ENCODE results near the gene FIG4. TPM values are rescaled to one million over a fixed set of nuclear protein-coding genes. Genes with fewer than 3 reads are reported as not detected.
"Not testable (repeated sequence)": the region's sequence is repeated elsewhere in the genome, so short reads cannot be mapped to it uniquely, and the experiment has no call there.

Gene FIG4
- total RNA-seq, 2 donors from 2014 or later = 12.2 to 17.2 TPM

DNA sequence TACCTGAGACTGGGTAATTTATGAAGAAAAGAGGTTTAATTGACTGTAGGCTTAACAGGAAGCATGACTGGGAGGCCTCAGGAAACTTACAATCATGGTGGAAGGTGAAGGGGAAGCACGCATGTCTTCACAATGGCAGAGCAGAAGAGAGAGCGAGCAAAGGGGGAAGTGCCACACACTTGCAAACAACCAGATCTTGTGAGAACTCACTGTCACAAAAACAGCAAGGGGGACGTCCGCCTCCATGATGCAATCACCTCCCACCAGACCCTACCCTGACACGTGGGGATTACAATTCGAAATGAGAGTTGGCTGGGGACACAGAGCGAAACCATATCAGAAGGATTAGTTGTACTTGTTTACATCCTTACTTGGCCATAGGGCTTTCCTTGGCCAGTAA is 49.7 kb downstream of the FIG4 start:
- no peaks in the 10 kb centered on the region for H3K36me3 ChIP-seq
- intact Hi-C loops (cut with DNase I) = loop anchor here (5.0 kb wide), 1 partner anchor 458 kb away; no protein-coding TSS in a partner anchor
- TF ChIP-seq, protein P1, sequence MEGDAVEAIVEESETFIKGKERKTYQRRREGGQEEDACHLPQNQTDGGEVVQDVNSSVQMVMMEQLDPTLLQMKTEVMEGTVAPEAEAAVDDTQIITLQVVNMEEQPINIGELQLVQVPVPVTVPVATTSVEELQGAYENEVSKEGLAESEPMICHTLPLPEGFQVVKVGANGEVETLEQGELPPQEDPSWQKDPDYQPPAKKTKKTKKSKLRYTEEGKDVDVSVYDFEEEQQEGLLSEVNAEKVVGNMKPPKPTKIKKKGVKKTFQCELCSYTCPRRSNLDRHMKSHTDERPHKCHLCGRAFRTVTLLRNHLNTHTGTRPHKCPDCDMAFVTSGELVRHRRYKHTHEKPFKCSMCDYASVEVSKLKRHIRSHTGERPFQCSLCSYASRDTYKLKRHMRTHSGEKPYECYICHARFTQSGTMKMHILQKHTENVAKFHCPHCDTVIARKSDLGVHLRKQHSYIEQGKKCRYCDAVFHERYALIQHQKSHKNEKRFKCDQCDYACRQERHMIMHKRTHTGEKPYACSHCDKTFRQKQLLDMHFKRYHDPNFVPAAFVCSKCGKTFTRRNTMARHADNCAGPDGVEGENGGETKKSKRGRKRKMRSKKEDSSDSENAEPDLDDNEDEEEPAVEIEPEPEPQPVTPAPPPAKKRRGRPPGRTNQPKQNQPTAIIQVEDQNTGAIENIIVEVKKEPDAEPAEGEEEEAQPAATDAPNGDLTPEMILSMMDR (IDR thresholded peaks at IDR 0.05) = no peak
- H3K4me1 ChIP-seq = no peaks in the 10 kb centered on the region
- no peak for DNase-seq
- H3K27ac ChIP-seq = no peak overlapping the region
- H3K27me3 ChIP-seq = no peaks in the 10 kb centered on the region
- no peaks in the 10 kb centered on the region for H3K9me3 ChIP-seq
- H3K4me3 ChIP-seq = no peak overlapping the region
- H3K9ac ChIP-seq (ENCODE audit: low read depth in 2 of 2, low read length in 2 of 2) = no peak overlapping the region

DNA sequence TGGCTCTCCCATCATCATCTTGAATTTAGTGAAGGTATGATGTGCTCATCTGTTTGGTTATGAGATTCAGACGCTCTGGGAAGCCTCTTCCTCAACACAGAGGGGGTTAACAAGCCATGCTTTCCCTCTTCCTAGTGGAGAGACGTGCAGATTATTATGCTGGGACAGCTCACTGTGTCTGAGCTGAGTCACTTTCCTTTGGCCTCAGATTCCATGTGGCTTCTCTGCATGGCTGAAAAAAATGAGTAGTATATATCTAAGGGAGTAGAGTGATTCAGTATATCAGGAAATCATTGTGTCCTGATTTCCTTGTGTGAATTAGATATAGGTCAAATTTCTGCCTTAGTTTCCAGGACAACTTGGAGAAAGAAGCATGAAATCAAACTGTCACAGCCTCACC is 52.6 kb downstream of the FIG4 start:
- H3K9ac ChIP-seq (ENCODE audit: low read depth in 2 of 2, low read length in 2 of 2) = no peak overlapping the region
- no peaks in the 10 kb centered on the region for H3K4me1 ChIP-seq
- H3K27ac ChIP-seq = no peak overlapping the region
- intact Hi-C loops (cut with DNase I) = loop anchor here (5.0 kb wide), 1 partner anchor 461 kb away; no protein-coding TSS in a partner anchor
- DNase-seq = no peak
- H3K36me3 ChIP-seq = no peaks in the 10 kb centered on the region
- no peak overlapping the region for H3K4me3 ChIP-seq
- no peaks in the 10 kb centered on the region for H3K27me3 ChIP-seq
- no peaks in the 10 kb centered on the region for H3K9me3 ChIP-seq
- TF ChIP-seq, protein P1 (IDR thresholded peaks at IDR 0.05) = no peak

DNA sequence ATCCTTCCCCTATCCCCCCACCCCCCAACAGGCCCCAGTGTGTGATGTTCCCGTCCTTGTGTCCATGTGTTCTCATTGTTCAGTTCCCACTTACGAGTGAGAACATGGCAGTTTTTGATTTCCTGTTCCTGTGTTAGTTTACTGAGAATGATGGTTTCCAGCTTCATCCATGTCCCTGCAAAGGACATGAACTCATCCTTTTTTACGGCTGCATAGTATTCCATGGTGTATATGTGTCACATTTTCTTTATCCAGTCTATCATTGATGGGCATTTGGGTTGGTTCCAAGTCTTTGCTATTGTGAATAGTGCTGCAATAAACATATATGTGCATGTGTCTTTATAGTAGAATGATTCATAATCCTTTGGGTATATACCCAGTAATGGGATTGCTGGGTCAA is 53.7 kb downstream of the FIG4 start:
- H3K27ac ChIP-seq; H3K27me3 ChIP-seq; H3K9ac ChIP-seq (ENCODE audit: low read depth in 2 of 2, low read length in 2 of 2); H3K36me3 ChIP-seq; H3K4me3 ChIP-seq; H3K9me3 ChIP-seq; DNase-seq; H3K4me1 ChIP-seq: not testable (repeated sequence)
- intact Hi-C loops (cut with DNase I) = loop anchor here (5.0 kb wide), 1 partner anchor 462 kb away; no protein-coding TSS in a partner anchor

DNA sequence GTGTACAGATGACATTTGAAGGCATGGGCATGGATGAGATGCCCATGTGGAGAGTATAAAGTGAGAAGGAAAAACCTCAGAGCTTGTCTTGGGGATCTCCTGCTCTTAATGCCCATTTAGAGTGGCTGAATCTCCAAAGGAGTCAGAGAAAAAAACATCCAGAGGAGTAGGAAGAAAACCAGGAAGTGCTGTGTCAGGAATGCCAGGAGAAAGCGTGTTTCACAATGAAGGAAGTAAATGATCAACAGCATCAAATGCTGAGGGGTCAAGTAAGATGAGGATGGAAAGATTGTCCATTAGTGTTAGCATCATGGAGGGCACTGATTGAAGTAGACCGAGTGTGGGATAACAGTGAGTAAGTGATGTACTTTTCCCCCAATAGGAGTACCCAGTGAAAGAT is 56.1 kb downstream of the FIG4 start:
- Histone ChIP-seq H3K27me3 (no peaks in the 10 kb centered on the region), H3K4me3 (no peak overlapping the region), H3K9ac (ENCODE audit: low read depth in 2 of 2, low read length in 2 of 2) (no peak overlapping the region), H3K27ac (no peak overlapping the region), H3K9me3 (no peaks in the 10 kb centered on the region), H3K36me3 (no peaks in the 10 kb centered on the region), H3K4me1 (no peaks in the 10 kb centered on the region)
- intact Hi-C loops (cut with DNase I) = no loop called here
- TF ChIP-seq, protein P1 (IDR thresholded peaks at IDR 0.05) = no peak
- DNase-seq = no peak

DNA sequence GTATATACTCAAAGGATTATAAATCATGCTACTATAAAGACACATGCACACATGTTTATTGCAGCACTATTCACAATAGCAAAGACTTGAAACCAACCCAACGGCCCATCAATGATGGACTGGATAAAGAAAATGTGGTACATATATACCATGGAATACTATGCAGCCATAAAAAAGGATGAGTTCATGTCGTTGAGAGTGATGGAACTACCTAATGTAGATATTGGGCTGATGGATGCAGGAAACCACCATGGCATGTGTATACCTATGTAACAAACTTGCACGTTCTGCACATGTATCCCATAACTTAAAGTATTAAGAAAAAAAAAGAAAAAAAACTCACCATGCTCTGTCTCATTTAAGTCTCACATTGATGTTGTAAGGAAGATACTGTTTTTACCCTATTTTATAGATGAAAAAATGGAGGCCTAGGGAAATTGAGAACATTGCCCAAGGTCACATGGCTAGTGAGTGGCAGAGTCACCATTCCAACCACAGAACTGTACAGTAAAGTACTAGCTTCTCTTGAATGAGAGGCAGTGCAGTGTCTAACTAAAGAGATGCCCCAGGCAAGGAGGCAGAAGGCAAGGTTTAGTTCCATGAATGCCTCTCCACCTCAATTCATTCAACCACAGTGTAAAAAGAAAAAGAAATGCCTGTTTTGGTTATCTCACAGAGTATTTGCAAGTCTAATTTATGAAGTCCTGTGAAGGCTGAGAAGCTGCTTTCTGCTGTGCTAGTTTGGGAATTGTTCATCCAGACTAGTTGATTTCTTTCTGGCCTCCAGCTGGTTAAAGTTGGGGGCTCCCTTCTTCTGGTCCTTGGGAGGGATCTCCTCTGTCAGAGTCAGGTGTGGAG is 68.2 kb downstream of the FIG4 start:
- H3K9me3 ChIP-seq = no peaks in the 10 kb centered on the region
- no peak overlapping the region for H3K9ac ChIP-seq (ENCODE audit: low read depth in 2 of 2, low read length in 2 of 2)
- intact Hi-C loops (cut with DNase I) = no loop called here
- H3K4me3 ChIP-seq = no peak overlapping the region
- no peak for DNase-seq
- H3K27ac ChIP-seq = no peak overlapping the region
- H3K27me3 ChIP-seq = no peaks in the 10 kb centered on the region
- TF ChIP-seq, protein P1 (IDR thresholded peaks at IDR 0.05) = no peak
- H3K4me1 ChIP-seq = no peaks in the 10 kb centered on the region
- no peaks in the 10 kb centered on the region for H3K36me3 ChIP-seq

DNA sequence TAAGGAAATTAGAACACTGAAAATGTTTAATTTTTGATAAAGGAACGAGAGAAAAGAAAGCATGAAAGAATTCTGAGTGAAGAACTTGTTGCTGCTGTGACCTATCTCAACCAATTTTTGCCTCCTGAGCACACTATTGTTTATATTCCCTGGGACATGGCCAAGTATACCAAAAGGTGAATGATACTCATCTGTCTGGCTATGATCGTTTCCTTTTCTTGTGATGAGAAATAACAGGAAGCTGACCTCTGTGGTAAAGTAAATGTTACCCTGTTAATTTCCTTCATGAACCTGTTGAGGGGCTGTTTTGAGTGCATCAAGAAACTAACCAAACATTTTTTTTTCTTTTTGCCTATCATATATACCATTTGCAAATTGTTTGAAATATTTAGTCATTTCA is 69.1 kb downstream of the FIG4 start:
- no peaks in the 10 kb centered on the region for H3K4me1 ChIP-seq
- intact Hi-C loops (cut with DNase I) = no loop called here
- no peaks in the 10 kb centered on the region for H3K36me3 ChIP-seq
- DNase-seq = no peak
- H3K9ac ChIP-seq (ENCODE audit: low read depth in 2 of 2, low read length in 2 of 2) = no peak overlapping the region
- no peak overlapping the region for H3K4me3 ChIP-seq
- no peaks in the 10 kb centered on the region for H3K27me3 ChIP-seq
- no peak overlapping the region for H3K27ac ChIP-seq
- TF ChIP-seq, protein P1 (IDR thresholded peaks at IDR 0.05) = no peak
- no peaks in the 10 kb centered on the region for H3K9me3 ChIP-seq

Measured in colonic mucosa (tissue), 4 donors.